MV-4-11 (cell line): ENCODE results near the gene DEPDC1B.
A peak's percentile ranks its signal among the peaks of the same experiment; 100 is the strongest.
"Not testable (repeated sequence)": the region's sequence is repeated elsewhere in the genome, so short reads cannot be mapped to it uniquely, and the experiment has no call there.

Experiments
- DNase-seq: peaks from one replicate; lab custom pipeline; 2025; lab: John Stamatoyannopoulos, UW

Gene DEPDC1B

DNA sequence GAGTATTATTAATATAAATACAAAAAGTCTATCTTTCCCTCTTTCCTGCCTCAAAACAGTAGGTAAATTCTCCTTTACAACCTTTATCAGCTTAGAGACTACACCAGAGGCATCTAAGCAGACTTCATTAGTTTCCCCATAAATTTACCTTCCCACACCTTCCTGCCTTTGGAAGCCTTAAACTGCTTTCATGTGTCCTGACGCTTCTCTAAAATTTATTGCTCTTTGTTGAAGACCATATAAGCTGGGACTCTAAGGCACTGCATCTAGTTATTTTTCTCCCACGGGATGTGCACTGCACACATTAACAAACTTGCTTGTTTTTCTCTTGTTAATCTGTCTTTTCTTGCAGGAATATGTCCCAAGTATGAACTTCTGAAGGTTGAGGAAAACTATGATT lies 51.8 kb downstream of the DEPDC1B start:
- no peak for DNase-seq

DNA sequence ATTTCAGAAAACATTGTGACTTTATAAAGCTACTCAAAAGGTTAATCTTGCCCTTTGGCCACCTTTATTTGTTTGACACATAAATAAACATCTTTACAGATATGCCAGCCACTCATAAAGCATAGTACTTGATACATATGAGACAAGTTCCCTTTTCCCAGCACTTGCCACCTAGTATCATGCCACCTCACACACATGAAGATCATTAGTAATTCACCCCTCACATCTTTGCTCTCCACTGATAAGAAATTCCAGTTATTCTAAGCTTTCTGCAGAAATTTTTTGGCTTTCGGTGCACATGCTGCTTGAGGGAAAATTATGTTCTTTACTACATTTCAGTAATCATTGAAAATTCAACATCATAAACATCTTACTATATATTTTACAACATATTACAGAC lies 59.1 kb downstream of the DEPDC1B start:
- no peak for DNase-seq

DNA sequence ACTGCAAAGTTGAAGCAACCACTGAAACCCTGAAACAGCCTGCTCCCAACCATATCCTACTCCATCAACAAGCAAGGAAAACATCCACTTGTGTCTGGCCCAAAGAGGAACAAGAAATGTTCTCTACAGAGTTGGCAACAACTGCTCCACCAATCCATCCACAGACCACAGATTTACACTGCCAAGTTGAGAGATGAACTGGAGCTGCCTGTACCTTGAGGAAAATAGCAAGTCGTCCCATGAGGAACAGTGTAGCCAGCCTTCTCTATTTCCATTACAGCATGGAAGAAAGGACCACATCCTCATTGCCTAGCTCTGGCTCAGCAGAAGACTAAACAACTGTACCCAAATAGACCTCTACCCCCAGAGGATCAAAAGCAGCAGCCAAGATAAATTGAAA lies 60.4 kb downstream of the DEPDC1B start:
- peak; percentile 1 for DNase-seq

DNA sequence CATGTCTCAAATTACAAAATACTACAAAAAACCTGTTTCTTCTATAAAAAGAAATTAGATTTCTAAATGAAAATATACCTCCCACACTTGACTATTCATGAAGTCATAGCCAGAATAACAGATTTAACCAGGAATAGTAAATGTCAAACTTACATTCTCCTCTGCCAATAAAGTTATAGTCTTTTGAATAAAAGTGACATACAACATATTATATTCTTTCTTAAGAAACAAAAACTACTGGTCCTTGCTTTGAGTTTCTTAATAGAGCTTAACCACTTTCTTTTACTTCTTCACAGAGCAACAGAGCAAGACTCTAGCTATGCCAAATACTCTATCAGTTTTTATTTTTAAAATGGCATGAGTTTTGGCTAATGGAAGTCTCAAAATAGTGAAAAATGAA lies 61.7 kb downstream of the DEPDC1B start:
- DNase-seq: no peak

DNA sequence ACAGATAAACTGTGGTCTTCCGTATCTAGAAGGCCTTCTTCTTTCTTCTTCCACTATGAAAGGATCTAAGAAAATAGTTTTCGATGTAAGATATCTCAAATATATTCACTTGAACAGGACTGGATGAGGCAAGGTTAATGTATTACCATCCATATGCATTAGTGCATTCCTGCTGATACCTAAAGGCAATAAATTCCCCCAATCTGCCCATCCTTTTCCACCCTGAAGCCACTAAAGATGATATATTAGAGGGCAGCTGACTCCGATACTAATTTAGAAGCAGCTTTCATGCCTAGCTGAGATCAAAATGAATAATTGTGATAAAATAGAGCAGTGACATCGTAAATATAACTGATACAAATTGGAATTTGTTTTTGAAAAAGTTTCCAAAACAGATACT lies 63.3 kb downstream of the DEPDC1B start:
- DNase-seq: no peak

DNA sequence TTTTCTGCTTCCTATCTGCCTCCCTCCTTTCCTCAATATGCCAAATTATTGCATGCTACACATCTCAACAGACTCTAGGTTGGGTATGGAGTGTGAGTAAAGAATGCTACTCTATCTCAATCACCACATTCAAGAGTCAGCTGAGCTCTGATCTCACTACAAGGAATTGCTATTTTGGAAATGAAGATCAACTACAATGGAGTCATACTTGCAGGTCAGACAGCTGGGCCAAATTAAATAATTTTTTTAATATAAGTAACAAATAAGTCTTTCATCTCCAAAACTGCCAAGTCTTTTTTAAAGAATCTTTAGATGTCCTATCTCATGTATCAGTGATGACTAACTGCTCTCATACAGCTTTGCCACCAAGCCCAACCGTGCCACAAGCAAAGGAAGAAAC lies 64.0 kb downstream of the DEPDC1B start:
- no peak for DNase-seq

DNA sequence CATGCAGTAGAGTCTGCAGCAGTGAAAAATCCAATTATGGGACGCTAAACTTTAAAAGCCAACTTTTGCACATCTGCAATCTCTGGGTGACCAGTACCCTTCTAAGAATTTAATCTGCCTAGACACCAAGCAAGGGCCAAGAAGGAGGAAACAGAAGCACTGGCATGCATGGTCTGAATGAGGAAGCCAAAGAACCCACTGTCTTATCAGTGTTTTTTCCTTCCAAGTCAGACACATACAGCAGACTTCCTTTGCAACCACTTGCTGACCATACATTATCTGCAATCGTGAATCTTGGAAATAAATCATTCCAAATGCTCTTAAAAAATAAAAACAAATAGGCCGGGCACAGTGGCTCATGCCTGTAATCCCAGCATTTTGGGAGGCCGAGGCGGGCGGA lies 65.9 kb downstream of the DEPDC1B start:
- DNase-seq: peak; percentile 34

DNA sequence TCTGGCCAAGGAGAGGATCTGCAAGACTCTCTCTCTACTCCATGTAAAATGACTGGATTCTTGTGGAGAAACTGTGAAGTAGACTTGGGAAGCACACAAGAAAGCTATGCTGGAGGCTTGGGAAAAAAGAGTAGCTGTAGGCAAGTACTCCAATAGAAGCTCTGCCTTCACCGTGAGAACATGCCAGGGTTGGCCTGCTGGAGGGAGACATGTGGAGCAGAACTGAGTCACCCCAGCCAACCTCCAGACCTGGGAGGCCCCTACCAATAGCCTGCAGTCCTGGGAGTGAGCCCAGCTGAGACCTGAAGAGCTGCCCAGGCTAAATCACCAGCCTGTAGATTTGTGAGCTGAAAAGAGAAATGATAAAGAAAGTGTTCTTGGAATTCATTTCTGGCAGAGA lies 66.6 kb downstream of the DEPDC1B start:
- DNase-seq: no peak

DNA sequence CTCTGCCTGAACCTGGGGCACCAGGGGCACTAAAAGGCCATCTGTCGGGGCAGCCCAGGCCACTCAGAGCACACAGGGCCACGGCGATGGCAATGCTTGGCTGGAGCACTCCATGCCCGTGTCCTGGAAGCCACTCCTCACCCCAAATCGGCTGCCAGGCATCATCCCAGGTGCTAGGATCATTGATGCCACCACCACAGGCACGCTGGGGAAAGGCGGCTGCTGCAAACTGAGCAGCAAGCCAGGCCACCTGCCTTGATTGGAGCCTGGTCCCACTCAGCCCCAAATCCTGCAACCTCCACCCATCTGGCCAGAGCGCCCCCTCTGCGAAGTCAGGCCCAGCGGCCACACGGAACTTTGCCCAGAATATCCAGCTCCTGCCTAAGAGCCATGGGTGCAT lies 67.8 kb downstream of the DEPDC1B start:
- DNase-seq: no peak

DNA sequence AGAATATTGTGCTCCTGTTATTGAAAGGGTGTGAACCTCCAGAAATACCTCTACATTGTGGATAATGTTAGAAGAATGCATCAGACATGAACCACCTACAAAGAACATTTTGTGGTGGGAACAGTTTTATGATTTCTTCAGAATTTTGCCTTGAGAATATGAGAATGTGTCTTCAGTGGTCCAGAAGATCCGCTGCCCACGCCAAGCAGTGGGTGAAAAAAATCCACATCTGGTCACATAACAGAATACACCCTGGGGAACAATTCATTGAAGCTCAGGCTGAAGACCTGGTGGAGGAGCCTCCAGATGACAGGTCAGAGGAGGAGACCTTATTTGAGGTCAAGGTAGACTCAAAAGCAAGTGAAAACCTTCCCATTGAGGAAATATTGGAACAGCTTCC lies 69.1 kb downstream of the DEPDC1B start:
- no peak for DNase-seq

DNA sequence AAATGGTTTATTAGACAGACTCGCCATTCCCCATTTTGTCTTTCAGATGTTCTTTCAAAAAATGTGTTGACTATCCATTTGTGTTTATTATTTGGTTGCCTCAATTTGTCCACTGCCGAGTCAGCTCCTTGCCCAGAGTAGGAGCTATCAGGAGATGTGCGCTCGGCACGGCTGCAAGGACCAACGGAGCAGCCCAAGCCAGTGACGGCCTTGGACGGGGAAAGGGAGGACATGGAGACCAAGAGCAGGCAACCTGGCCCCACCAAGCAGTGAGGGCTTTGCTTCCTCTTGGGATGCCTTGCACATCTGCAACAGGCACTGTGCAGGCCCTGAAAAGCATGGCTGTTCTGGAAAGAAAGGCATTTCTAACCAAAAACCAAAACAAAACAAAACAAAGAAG lies 69.8 kb downstream of the DEPDC1B start:
- DNase-seq: no peak

DNA sequence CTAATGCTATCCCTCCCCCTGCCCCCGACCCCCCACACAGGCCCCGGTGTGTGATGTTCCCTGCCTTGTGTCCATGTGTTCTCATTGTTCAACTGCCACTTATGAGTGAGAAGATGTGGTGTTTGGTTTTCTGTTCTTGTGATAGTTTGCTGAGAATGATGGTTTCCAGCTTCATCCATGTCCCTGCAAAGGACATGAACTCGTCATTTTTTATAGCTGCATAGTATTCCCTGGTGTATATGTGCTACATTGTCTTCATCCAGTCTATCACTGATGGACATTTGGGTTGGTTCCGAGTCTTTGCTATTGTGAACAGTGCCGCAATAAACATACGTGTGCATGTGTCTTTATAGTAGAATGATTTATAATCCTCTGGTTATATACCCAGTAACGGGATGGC lies 75.1 kb downstream of the DEPDC1B start:
- not testable (repeated sequence) for DNase-seq

DNA sequence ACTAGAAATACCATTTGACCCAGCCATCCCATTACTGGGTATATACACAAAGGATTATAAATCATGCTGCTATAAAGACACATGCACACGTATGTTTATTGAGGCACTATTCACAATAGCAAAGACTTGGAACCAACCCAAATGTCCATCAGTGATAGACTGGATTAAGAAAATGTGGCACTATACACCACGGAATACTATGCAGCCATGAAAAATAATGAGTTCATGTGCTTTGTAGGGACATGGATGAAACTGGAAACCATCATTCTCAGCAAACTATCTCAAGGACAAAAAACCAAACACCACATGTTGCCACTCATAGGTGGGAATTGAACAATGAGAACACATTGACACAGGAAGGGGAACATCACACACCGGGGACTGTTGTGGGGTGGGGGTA lies 79.2 kb downstream of the DEPDC1B start:
- not testable (repeated sequence) for DNase-seq

DNA sequence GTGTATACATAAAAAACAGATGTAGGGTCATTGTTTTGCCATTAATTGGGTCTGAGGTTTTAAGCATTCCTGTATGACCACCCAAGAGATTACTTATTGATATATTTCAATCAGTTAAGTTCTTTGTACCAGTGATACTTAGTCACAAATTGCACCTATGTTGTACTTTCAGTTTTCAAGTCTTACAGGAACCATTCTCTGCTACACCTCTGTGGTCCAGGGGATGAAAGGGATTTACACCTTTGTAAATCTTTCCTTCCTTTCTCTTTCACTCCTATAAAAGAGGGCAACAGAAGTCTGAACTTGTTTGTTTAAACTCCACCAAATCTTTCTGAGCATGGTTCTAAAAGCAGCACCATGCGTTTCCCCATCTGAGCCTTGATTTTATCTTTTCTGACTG lies 86.1 kb downstream of the DEPDC1B start:
- no peak for DNase-seq

DNA sequence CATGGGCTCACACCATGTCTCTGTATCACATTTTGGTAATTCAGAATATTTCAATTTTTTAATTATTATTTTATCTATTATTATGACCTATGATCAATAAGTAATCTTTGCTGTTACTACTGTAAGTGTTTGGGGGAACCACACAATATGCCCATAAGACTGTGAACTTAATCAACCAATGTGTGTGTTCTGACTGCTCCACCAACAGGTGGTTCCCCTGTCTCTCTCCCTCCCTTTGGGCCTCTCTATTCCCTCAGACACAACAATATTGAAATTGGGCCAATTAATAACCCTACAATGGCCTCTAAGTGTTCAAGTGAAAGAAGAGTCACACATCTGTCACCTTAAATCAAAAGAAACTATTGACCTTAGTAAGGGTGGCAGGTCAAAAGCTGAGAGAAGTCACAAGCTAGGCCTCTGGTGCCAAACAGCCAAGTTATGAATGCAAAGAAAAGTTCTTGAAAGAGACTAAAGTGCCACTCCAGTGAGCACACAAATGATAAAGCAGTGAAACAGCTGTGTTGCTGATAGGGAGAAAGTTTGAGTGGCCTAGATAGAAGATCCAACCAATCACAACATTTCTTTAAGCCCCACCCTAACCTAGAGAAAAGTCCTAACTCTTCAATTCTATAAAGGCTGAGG lies 88.7 kb downstream of the DEPDC1B start:
- DNase-seq: no peak

DNA sequence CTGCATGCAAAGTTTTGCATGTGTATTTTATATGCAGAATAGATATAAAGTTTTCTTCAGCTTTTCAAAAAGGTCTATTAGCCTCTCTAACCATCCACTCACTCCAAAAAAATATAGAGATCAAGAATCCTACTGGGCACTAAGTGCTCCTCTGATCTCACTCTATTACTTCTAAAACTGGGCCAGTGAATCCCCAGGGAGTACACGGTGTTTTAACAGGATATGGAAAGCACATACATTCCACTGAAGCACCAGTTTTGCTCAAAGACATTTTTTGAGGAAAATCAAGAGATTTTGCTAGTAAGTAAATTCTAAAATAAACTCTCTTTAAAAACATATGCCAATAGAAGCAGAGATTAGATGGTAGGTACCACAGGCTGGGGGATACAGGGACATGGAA lies 95.2 kb downstream of the DEPDC1B start:
- no peak for DNase-seq

DNA sequence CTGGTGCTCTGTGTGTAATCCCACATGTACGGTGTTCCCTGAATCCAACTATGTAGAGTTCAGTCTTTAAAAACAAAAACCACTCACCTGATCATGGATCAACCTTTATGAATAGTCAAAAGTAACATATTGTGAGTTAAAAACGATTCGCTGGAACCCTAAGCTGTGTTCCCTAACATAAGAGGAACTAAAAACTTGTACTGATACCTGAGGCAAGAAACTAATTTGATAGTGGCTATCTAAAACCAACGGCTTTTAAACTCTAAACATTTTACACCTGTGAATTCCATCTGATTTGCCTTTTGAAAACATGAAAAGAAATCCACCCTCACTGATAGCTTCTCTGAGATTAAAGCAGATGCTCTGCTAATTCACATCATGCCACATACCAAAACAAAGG lies 101.5 kb downstream of the DEPDC1B start:
- DNase-seq: peak; percentile 8

DNA sequence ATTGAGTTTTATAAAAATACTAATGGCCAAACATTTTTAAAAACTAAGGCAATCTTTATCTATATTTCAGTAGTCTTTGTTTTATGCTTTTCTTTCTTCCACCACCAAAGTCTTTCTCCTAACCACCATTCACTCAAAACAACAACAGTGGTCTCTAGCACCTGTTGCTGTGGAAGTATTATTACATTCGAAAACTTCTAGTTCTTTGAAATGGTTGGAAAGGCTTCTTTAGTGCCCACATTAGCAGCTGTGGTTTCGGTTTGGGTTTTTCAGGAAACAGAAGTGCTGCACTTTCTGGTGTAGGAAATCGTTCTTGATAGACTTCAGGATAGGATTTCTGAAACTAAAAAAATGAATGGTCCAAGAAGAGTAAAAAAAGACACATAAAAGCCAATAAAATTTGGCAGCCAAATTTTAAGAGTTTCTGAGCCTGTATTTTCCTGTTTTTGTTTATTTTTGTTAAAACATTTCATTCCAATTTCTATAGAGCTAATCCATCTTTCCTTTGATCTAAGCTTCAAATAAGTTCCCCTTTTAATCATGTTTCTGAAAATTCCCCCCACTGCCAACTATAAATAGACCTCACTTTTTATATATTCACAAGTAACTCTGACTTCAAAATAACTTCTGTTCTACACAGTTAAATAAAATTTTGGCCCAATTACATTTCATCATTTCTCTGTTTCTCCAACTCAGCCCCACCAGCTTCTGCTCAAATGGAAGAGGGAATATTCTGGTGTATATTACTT lies 102.2 kb downstream of the DEPDC1B start:
- peak; percentile 90 for DNase-seq

DNA sequence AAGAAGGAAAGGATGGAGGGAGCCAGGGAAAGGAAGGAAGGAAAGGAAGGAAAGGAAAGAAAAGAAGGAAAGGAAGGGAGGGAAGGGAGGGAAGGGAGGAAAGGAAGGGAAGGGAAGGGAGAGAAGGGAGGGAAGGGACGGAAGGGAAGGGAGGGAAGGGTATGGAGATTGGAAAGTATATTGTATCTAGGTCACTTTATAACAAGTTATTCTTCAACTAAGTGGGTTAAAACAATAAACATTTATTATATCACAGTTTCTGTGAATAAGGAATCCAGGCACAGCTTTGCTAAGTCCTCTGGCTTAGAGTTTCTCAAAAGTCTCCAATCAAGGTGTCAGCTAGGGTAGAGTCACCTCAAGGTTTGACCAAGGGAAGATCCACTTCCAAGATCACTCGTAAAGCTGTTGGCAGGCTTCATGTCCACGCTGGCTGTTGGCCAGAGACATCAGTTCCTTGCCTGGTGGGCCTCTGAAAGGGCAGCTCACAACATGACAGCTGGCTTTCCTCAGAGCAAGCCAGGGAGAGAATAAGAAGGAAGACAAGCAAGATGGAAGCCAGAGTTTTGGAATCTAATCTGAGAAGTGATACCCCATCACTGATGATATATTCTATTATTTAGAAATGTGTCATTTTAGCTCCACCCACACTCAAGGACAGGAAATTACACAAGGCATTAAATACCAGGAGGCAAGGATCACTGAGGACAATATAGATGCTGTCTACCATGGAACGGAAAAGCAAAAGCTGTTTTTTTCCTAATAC lies 105.1 kb downstream of the DEPDC1B start:
- DNase-seq: no peak

DNA sequence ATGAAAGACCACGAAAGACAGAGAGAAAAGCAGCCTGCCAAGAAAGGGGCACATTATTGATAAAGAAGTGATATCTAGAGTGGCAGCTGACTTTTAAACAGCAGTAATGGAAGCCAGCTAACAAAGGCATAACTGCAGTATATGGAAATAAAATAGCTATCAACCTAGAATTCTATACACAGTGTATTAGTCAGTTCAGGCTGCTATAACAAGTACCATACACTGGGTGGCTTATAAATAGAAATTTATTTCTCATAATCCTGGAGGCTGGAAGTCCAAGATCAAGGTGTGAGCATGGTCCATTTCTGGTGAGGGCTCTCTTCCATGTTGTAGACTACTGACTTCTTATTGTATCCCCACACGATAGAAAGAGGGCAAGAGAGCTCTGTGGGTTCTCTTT lies 109.8 kb downstream of the DEPDC1B start:
- no peak for DNase-seq

DNA sequence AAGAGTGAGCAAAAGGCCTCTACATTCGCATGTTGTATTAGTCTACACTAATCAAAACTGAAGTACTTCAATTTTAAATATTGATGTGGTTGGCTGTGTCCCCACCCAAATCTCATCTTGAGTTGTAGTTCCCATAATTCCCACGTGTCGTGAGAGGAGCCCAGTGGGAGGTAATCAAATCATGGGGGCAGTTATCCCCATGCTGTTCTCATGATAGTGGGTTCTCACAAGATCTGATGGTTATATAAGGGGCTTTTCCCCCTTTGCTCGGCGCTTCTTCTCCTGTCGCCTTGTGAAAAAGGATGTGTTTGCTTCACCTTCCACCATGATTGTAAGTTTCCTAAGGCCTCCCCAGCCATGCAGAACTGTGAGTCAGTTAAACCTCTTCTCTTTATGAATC lies 112.7 kb downstream of the DEPDC1B start:
- not testable (repeated sequence) for DNase-seq

DNA sequence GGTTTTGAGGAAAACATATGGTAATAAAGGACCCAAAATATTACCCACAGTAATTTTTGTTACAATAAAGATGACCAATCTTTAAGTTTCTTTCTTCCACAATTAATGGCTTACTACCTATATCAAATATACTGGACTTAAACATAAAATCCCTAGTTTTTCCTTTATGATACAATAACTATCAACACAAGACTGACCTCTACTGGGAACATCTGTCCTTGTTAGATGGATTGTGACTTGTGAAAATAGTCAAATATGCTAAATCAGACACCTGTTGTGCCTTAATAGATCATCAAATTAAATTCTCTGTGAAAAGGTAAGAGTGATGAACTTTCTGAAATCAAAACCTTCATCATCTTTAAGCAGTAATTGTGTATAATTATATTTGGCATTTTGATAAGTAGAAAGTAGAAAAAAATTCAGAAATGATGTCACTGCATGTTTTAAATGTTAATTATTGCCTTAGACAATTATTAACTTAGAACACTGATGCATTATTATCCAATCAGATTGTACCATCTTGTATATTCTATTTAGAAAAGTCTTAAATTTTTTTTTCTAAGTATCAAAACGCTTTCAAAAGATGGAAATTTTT lies 113.6 kb downstream of the DEPDC1B start:
- no peak for DNase-seq

DNA sequence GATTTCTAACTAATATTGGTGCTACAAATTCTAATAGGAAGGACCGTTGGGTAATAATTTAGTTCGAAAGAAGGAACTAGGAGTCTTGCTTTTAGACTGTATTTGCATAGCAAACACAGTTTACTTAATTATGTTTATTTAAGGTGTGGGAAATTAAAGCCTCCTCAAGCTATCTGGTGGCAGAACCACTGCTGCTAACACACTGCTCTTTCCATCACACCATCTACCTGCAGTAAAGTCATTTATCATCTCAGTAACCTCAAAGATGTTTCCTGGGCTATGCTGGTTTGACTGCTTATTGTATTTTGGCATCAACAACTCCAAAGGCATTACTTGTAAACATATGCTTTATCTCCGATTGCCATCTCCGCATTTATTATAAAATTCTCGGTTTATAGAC lies 114.3 kb downstream of the DEPDC1B start:
- no peak for DNase-seq
